ENCODE data around the gene BRSK1.

BRSK1 gene

GRCh38 chr19:55301459-55302317, 17.9 kb downstream of the BRSK1 start:
- peak overlapping the region; percentile 65 for H3K4me3 ChIP-seq (ENCODE audit: low read depth, low read length)
- peak; percentile 78 for DNase-seq (ENCODE audit: low read depth)
- peak; percentile 86 for TF ChIP-seq CTCF (conservative IDR thresholded peaks at IDR 0.05; ENCODE audit: low read depth, low read length)

GRCh38 chr19:55302318-55302703, 18.5 kb downstream of the BRSK1 start:
- TF ChIP-seq CTCF (conservative IDR thresholded peaks at IDR 0.05; ENCODE audit: low read depth, low read length), result no peak
- peak overlapping the region; percentile 65 for H3K4me3 ChIP-seq (ENCODE audit: low read depth, low read length)
- DNase-seq (ENCODE audit: low read depth), result no peak

- no peak for TF ChIP-seq CTCF (conservative IDR thresholded peaks at IDR 0.05; ENCODE audit: low read depth, low read length)
- no peak overlapping the region for H3K4me3 ChIP-seq (ENCODE audit: low read depth, low read length)
- DNase-seq (ENCODE audit: low read depth), result no peak
These were observed 19.7 kb downstream of the BRSK1 start for GRCh38 chr19:55303477-55303876.

GRCh38 chr19:55304279-55304978, 20.6 kb downstream of the BRSK1 start:
- peak; percentile 46 for DNase-seq (ENCODE audit: low read depth)
- no peak overlapping the region for H3K4me3 ChIP-seq (ENCODE audit: low read depth, low read length)
- no peak for TF ChIP-seq CTCF (conservative IDR thresholded peaks at IDR 0.05; ENCODE audit: low read depth, low read length)

- no peak for DNase-seq (ENCODE audit: low read depth)
- H3K4me3 ChIP-seq (ENCODE audit: low read depth, low read length), result no peak overlapping the region
- TF ChIP-seq CTCF (conservative IDR thresholded peaks at IDR 0.05; ENCODE audit: low read depth, low read length), result no peak
These were observed 21.2 kb downstream of the BRSK1 start for GRCh38 chr19:55304980-55305379.

GRCh38 chr19:55305491-55305890, 21.7 kb downstream of the BRSK1 start:
- peak; percentile 45 for DNase-seq (ENCODE audit: low read depth)
- no peak for TF ChIP-seq CTCF (conservative IDR thresholded peaks at IDR 0.05; ENCODE audit: low read depth, low read length)
- H3K4me3 ChIP-seq (ENCODE audit: low read depth, low read length), result no peak overlapping the region

All from choroid plexus epithelial cell (primary cell).